ENCODE data around the gene RIPOR3. TPM values are rescaled to one million over a fixed set of nuclear protein-coding genes. Genes with fewer than 3 reads are reported as not detected.

The RIPOR3 gene, protein sequence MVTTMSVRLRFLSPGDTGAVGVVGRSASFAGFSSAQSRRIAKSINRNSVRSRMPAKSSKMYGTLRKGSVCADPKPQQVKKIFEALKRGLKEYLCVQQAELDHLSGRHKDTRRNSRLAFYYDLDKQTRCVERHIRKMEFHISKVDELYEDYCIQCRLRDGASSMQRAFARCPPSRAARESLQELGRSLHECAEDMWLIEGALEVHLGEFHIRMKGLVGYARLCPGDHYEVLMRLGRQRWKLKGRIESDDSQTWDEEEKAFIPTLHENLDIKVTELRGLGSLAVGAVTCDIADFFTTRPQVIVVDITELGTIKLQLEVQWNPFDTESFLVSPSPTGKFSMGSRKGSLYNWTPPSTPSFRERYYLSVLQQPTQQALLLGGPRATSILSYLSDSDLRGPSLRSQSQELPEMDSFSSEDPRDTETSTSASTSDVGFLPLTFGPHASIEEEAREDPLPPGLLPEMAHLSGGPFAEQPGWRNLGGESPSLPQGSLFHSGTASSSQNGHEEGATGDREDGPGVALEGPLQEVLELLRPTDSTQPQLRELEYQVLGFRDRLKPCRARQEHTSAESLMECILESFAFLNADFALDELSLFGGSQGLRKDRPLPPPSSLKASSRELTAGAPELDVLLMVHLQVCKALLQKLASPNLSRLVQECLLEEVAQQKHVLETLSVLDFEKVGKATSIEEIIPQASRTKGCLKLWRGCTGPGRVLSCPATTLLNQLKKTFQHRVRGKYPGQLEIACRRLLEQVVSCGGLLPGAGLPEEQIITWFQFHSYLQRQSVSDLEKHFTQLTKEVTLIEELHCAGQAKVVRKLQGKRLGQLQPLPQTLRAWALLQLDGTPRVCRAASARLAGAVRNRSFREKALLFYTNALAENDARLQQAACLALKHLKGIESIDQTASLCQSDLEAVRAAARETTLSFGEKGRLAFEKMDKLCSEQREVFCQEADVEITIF
- polyA plus RNA-seq = 0.10 to 0.40 TPM (median 0.10 TPM) in 3 replicates
- 0.42 TPM for polyA plus RNA-seq (2011; ENCODE audit: low read depth)
- 0.05 and 0.06 TPM in 2 replicates for polyA plus RNA-seq (2011; cell fraction: cytosol; rRNA removed)
- 0.43 and 0.44 TPM in 2 replicates for polyA plus RNA-seq (2011; cell fraction: nucleus; rRNA removed)
- polyA plus RNA-seq (2012; ENCODE audit: low replicate concordance) = 0.22 and 1.2 TPM in 2 replicates
- polyA minus RNA-seq = 0.10 to 0.72 TPM in 2 of 3 replicates, not detected in the other
- polyA minus RNA-seq (2011; cell fraction: cytosol; rRNA and poly(A)+ RNA removed) = not detected
- polyA minus RNA-seq (2011; cell fraction: nucleus; rRNA and poly(A)+ RNA removed) = 0.11 and 0.31 TPM in 2 replicates

DNA sequence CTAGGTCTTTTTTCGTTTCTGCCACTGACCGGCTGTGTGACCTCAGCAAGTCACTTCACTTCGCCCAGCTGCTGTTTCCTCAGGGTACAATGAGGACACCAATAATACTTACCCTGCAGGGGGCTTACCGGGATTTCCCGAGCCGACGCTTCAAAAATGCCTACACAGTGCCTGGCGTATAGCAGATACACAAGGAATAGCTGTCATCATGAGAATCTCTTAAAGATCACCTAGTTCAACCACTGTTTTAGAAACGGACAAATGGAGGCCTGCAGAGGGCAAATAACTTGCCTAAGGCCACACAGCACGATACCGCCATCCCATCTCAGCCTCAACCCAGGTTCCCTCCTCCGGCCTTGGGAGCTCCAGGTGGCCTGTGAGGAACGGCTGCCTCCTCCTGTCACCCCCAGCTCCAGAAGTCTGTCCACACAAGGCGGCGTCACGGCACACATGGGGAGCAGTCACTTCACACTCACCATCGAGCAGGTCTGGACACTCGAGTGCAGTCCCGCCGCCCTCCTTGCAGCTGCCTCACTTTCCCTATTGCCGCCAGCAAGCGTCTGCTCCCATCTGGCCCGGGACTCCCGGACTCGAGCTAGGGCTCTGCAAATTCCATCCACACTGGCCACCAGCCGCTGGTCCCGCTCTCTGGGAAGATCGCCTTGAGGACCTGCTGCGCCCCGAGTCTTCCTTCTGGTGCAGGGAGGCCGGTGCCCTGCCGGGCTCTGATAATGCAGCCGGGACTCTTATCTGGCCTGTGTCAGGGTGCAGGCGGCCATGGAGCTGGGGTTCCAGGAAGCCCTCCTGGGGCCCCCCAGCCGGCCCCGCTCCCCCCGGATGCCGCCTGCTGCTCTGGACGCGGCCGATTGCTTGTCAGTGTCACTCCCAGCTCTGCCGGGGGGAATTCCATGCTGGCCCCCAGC, at the start of gene RIPOR3:
Gene RIPOR3, minus strand, starts transcription at position 893 of the 923 bp plus-strand sequence. Its CDS starts 414 bp downstream, at position 479.
- dilution Hi-C loops (cut with MboI; ENCODE audit: extremely low pct_ligation_motif_present, low sequenced_read_pairs) = no loop called here
- Histone ChIP-seq H3K9ac (ENCODE audit: control insufficient read depth, extremely low read depth, insufficient read depth, low read length) (peak within 1 kb of the TSS; percentile 50), H3K4me1 (ENCODE audit: control insufficient read depth, extremely low read depth, insufficient read depth, low read length) (peaks cover 17% of the 10 kb centered on the region), H3K9me3 (ENCODE audit: control insufficient read depth, low read depth, low read length) (no peaks in the 10 kb centered on the region), H3K27me3 (ENCODE audit: control insufficient read depth, extremely low read depth, insufficient read depth, low read length) (peaks cover 16% of the 10 kb centered on the region), H3K27ac (ENCODE audit: control insufficient read depth, insufficient read depth, low read length) (no peak within 1 kb of the TSS), H3K9me1 (ENCODE audit: control insufficient read depth, extremely low read depth, insufficient read depth, low read length) (no peaks in the 10 kb centered on the region), H2AFZ (ENCODE audit: control insufficient read depth, low read length) (peak within 1 kb of the TSS; percentile 80), H3K36me3 (ENCODE audit: control insufficient read depth in 2 of 2, extremely low read depth in 1 of 2, insufficient read depth in 2 of 2, low read length in 2 of 2) (no peaks in the 10 kb centered on the region), H4K20me1 (ENCODE audit: control insufficient read depth, extremely low read depth, insufficient read depth, low read length) (no peaks in the 10 kb centered on the region), H3K4me2 (ENCODE audit: control insufficient read depth, extremely low read depth, insufficient read depth, low read depth, low read length) (peak within 1 kb of the TSS; percentile 65), H3K79me2 (ENCODE audit: control insufficient read depth, insufficient read depth, low read length) (no peaks in the 10 kb centered on the region), H3K4me3 (ENCODE audit: control insufficient read depth in 2 of 3, extremely low read depth in 1 of 3, insufficient read depth in 2 of 3, low read depth in 1 of 3, low read length in 3 of 3) (peak within 1 kb of the TSS; percentile 14 to 47 (median 30))
- FAIRE-seq = no peak
- no peak for DNase-seq (ENCODE audit: low read depth, low spot score)
- no peak for TF ChIP-seq EZH2 (IDR thresholded peaks at IDR 0.05; ENCODE audit: low read length)
- TF ChIP-seq, protein P1, sequence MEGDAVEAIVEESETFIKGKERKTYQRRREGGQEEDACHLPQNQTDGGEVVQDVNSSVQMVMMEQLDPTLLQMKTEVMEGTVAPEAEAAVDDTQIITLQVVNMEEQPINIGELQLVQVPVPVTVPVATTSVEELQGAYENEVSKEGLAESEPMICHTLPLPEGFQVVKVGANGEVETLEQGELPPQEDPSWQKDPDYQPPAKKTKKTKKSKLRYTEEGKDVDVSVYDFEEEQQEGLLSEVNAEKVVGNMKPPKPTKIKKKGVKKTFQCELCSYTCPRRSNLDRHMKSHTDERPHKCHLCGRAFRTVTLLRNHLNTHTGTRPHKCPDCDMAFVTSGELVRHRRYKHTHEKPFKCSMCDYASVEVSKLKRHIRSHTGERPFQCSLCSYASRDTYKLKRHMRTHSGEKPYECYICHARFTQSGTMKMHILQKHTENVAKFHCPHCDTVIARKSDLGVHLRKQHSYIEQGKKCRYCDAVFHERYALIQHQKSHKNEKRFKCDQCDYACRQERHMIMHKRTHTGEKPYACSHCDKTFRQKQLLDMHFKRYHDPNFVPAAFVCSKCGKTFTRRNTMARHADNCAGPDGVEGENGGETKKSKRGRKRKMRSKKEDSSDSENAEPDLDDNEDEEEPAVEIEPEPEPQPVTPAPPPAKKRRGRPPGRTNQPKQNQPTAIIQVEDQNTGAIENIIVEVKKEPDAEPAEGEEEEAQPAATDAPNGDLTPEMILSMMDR (optimal IDR thresholded peaks at IDR 0.05 in 1 of 3, IDR thresholded peaks at IDR 0.05 in 1 of 3, conservative IDR thresholded peaks at IDR 0.05 in 1 of 3; ENCODE audit: extremely low read depth in 1 of 3, insufficient read depth in 2 of 3, low read length in 3 of 3) = peak in 1 of 3 experiments; percentile 9

DNA sequence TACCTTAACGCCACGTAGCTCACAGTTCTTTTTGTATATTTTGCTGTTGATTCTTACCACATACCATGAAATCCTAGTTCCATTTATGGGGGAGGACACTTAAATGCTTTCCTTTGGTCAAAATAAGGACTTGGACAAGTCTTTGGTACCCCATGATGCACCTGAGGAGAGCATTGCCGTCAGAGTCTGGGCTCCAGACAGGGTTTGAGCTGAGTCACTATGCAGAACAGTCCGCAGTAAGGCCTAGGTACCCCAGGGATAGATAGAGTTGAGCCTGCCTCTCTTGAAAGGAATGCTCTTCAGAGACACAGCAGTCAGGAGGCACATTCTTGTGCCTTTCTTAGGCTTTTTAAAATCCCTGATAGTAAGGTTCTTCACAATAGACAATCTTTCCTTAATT, 46.0 kb upstream of the RIPOR3 start:
- Histone ChIP-seq H3K4me1 (ENCODE audit: control insufficient read depth, extremely low read depth, insufficient read depth, low read length) (peaks cover 33% of the 10 kb centered on the region), H3K4me2 (ENCODE audit: control insufficient read depth, extremely low read depth, insufficient read depth, low read depth, low read length) (no peak overlapping the region), H3K79me2 (ENCODE audit: control insufficient read depth, insufficient read depth, low read length) (peaks cover 70% of the 10 kb centered on the region), H3K36me3 (ENCODE audit: control insufficient read depth in 2 of 2, extremely low read depth in 1 of 2, insufficient read depth in 2 of 2, low read length in 2 of 2) (peaks cover 0 to 3% of the 10 kb centered on the region in 2 experiments), H3K27ac (ENCODE audit: control insufficient read depth, insufficient read depth, low read length) (no peak overlapping the region), H2AFZ (ENCODE audit: control insufficient read depth, low read length) (no peak overlapping the region), H3K9me3 (ENCODE audit: control insufficient read depth, low read depth, low read length) (no peaks in the 10 kb centered on the region), H3K4me3 (ENCODE audit: control insufficient read depth in 2 of 3, extremely low read depth in 1 of 3, insufficient read depth in 2 of 3, low read depth in 1 of 3, low read length in 3 of 3) (no peak overlapping the region), H4K20me1 (ENCODE audit: control insufficient read depth, extremely low read depth, insufficient read depth, low read length) (no peaks in the 10 kb centered on the region), H3K9ac (ENCODE audit: control insufficient read depth, extremely low read depth, insufficient read depth, low read length) (no peak overlapping the region), H3K9me1 (ENCODE audit: control insufficient read depth, extremely low read depth, insufficient read depth, low read length) (no peaks in the 10 kb centered on the region), H3K27me3 (ENCODE audit: control insufficient read depth, extremely low read depth, insufficient read depth, low read length) (no peaks in the 10 kb centered on the region)
- dilution Hi-C loops (cut with MboI; ENCODE audit: extremely low pct_ligation_motif_present, low sequenced_read_pairs) = loop anchor here (10.0 kb wide), 1 partner anchor 73 kb away; no protein-coding TSS in a partner anchor
- no peak for TF ChIP-seq EZH2 (IDR thresholded peaks at IDR 0.05; ENCODE audit: low read length)
- TF ChIP-seq, protein P1 (optimal IDR thresholded peaks at IDR 0.05 in 1 of 3, IDR thresholded peaks at IDR 0.05 in 1 of 3, conservative IDR thresholded peaks at IDR 0.05 in 1 of 3; ENCODE audit: extremely low read depth in 1 of 3, insufficient read depth in 2 of 3, low read length in 3 of 3) = no peak
- FAIRE-seq = no peak
- no peak for DNase-seq (ENCODE audit: low read depth, low spot score)
